Adrenal gland (tissue), 5 donors: Measurements from ENCODE around the gene MXRA7.

Source experiments
- CTCF ChIP-seq, 6 experiments: fragments of 450-650 bp in 4 of 6; fragments of 200-600 bp in 2 of 6; sonication (generic) in 1 of 6; IDR thresholded peaks; 1 replicate in 5 of 6; 2 replicates in 1 of 6; pipeline versions ENCODE4 v1.5.1 to v1.8.0; 2016 to 2021; ENCODE audit warnings: antibody characterized with exemption in 6 of 6, mild to moderate bottlenecking in 2 of 6, moderate library complexity in 1 of 6
- POLR2A ChIP-seq, 2 donors: fragments of 450-650 bp; IDR thresholded peaks; one replicate each; pipeline ENCODE4 v1.6.1; 2017; ENCODE audit warnings: antibody characterized with exemption in 2 of 2, mild to moderate bottlenecking in 2 of 2, moderate library complexity in 1 of 2
- donor health status: DM: no; HTN: no; CAD: no.

- TF ChIP-seq CTCF (IDR thresholded peaks at IDR 0.05) (no peak), POLR2A (IDR thresholded peaks at IDR 0.05) (no peak)
Measured at GRCh38 chr17:76704805-76705204, 6.0 kb downstream of the MXRA7 start.
